ENCODE results near the gene SRF. TPM values are rescaled to one million over a fixed set of nuclear protein-coding genes. Genes with fewer than 3 reads are reported as not detected.
"Not testable (repeated sequence)": the region's sequence is repeated elsewhere in the genome, so short reads cannot be mapped to it uniquely, and the experiment has no call there.

The SRF gene
- total RNA-seq, 4 donors from 2014 or later: 14.8 to 25.8 (median 25.5) TPM

DNA sequence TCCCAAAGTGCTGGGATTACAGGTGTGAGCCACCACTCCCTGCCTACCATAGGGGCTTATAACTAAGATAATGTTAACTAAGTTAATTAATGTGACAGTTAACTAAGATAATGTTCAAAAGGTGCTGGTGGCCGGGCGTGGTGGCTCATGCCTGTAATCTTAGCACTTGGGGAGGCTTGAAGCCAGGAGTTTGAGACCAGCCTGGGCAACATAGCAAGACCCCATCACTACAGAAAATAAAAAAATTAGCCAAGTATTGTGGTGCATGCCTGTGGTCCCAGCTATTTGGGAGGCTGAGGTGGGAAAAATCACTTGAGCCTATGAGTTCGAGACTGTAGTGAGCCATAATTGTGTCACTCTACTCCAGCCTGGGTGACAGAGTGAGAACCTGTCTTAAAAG is 32.8 kb upstream of the SRF start:
- TF ChIP-seq POLR2A (IDR thresholded peaks at IDR 0.05): no peak
- TF ChIP-seq, protein P1, sequence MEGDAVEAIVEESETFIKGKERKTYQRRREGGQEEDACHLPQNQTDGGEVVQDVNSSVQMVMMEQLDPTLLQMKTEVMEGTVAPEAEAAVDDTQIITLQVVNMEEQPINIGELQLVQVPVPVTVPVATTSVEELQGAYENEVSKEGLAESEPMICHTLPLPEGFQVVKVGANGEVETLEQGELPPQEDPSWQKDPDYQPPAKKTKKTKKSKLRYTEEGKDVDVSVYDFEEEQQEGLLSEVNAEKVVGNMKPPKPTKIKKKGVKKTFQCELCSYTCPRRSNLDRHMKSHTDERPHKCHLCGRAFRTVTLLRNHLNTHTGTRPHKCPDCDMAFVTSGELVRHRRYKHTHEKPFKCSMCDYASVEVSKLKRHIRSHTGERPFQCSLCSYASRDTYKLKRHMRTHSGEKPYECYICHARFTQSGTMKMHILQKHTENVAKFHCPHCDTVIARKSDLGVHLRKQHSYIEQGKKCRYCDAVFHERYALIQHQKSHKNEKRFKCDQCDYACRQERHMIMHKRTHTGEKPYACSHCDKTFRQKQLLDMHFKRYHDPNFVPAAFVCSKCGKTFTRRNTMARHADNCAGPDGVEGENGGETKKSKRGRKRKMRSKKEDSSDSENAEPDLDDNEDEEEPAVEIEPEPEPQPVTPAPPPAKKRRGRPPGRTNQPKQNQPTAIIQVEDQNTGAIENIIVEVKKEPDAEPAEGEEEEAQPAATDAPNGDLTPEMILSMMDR (IDR thresholded peaks at IDR 0.05): no peak
- intact Hi-C loops (cut with DNase I; ENCODE audit: low total_unique reads): no loop called here
- H3K4me3 ChIP-seq (ENCODE audit: low read depth, poor library complexity, severe bottlenecking): no peak overlapping the region
- WGBS, 2 donors: 95 to 100% methylated on average over 3 of the region's 3 CpGs
- no peak for DNase-seq (ENCODE audit: low spot score in 2 of 2)

DNA sequence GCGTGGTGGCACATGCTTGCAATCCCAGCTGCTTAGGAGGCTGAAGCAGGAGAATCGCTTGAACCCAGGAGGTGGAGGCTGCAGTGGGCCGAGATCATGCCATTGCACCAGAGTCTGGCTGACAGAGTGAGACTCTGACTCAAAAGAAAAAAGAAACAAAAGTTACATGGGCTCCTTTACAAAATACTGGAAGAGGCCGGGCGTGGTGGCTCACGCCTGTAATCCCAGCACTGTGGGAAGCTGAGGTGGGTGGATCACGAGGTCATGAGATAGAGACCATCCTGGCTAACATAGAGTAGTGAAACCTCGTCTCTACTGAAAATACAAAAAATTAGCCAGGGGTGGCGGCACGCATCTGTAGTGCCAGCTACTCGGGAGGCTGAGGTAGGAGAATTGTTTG is 31.1 kb upstream of the SRF start:
- not testable (repeated sequence) for H3K4me3 ChIP-seq (ENCODE audit: low read depth, poor library complexity, severe bottlenecking); DNase-seq (ENCODE audit: low spot score in 2 of 2)
- intact Hi-C loops (cut with DNase I; ENCODE audit: low total_unique reads): loop anchor here (10.0 kb wide), 1 partner anchor 215 kb away; the partner anchor contains the start of gene CNPY3
- WGBS, 2 donors: 86 to 88% methylated on average over 11 of the region's 11 CpGs

GRCh38 chr6:43141644-43142043 is 29.4 kb upstream of the SRF start:
- no peak for DNase-seq (ENCODE audit: low spot score in 2 of 2)
- no peak overlapping the region for H3K4me3 ChIP-seq (ENCODE audit: low read depth, poor library complexity, severe bottlenecking)
- TF ChIP-seq, protein P1 (IDR thresholded peaks at IDR 0.05): no peak
- no peak for TF ChIP-seq POLR2A (IDR thresholded peaks at IDR 0.05)
- intact Hi-C loops (cut with DNase I; ENCODE audit: low total_unique reads): loop anchor here (10.0 kb wide), 1 partner anchor 217 kb away; the partner anchor contains the start of gene CNPY3
- WGBS, 2 donors: 80 to 90% methylated on average over 16 of the region's 16 CpGs

DNA sequence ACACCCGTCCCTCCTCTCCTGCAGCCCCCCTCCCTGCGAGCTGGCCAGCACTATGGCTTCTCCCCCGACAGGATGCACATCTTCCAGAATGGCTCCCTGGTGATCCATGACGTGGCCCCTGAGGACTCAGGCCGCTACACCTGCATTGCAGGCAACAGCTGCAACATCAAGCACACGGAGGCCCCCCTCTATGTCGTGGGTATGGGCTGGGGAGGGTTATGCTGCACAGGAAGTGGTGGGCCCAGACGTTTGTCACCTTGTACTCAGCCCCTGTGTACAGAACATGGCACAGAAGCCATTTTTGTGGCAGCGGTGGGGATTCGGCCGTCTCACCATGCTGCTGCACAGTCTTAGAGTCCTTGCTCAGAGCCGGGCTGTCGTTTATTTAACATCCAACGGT is 29.0 kb upstream of the SRF start:
- no peak for DNase-seq (ENCODE audit: low spot score in 2 of 2)
- H3K4me3 ChIP-seq (ENCODE audit: low read depth, poor library complexity, severe bottlenecking): no peak overlapping the region
- 75 to 78% methylated on average over 11 to 14 of the region's 14 CpGs for WGBS, 2 donors
- intact Hi-C loops (cut with DNase I; ENCODE audit: low total_unique reads): loop anchor here (10.0 kb wide), 1 partner anchor 217 kb away; the partner anchor contains the start of gene CNPY3
- no peak for TF ChIP-seq POLR2A (IDR thresholded peaks at IDR 0.05)
- TF ChIP-seq, protein P1 (IDR thresholded peaks at IDR 0.05): no peak

DNA sequence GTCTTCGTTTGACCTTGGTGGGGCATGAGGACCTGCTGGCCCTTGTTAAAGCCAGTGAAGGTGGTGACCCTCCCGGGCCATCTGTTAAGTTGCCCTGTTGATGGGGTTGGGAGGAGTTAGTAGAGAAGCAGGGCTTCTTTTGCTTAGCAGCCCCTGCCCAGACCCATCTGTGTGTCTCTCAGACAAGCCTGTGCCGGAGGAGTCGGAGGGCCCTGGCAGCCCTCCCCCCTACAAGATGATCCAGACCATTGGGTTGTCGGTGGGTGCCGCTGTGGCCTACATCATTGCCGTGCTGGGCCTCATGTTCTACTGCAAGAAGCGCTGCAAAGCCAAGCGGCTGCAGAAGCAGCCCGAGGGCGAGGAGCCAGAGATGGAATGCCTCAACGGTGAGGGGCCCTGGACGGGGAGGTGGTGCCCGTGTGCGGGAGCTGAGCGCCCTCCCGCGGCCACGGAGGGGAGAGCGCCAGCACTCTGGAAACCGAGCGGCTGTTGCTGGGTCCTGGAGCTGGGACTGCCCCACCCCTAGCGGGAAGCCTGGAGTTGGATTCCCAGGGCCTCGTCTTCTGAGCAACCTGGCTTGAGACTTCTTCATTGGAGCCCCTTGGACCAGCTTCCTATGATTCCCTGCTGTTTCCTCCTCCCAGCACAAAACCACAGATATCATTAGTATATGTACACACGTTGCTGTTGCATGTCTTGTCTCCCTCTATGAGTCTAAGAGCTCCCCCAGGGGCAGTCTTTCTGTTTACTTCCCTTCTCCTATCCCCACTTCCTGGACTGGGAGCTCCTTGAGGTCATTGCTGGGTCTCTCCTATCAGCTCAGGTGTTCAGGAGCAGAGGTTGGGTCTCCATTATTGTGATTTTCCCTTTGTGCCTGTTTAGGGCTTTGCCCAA is 27.6 kb upstream of the SRF start:
- TF ChIP-seq, protein P1 (IDR thresholded peaks at IDR 0.05): peak in 1 of 3 donors; percentile 80
- no peak for TF ChIP-seq POLR2A (IDR thresholded peaks at IDR 0.05)
- DNase-seq (ENCODE audit: low spot score in 2 of 2): peak; percentile 74 to 96
- no peak overlapping the region for H3K4me3 ChIP-seq (ENCODE audit: low read depth, poor library complexity, severe bottlenecking)
- WGBS, 2 donors: 9 to 16% methylated on average over 21 of the region's 25 CpGs
- intact Hi-C loops (cut with DNase I; ENCODE audit: low total_unique reads): loop anchor here (10.0 kb wide), 1 partner anchor 219 kb away; the partner anchor contains the start of gene CNPY3

DNA sequence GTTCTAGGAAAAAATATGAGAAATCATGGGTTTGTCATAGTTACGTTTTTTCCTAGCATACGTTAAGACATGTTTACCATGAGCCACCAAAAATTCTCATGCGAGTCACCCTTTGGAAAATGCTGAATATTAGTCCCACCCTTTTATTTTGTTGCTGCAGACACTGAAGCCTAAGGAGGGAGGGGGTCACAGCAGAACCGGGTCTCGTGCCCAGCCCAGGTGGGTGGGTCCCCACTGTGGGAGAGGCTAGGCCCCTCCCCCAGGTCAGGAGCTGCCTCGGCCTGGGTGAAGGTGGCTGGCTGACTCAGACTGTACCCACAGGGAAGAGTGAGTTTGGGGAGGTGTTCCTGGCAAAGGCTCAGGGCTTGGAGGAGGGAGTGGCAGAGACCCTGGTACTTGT is 26.2 kb upstream of the SRF start:
- WGBS, 2 donors: 39 to 44% methylated on average over 6 of the region's 6 CpGs
- H3K4me3 ChIP-seq (ENCODE audit: low read depth, poor library complexity, severe bottlenecking): no peak overlapping the region
- no peak for TF ChIP-seq POLR2A (IDR thresholded peaks at IDR 0.05)
- TF ChIP-seq, protein P1 (IDR thresholded peaks at IDR 0.05): no peak
- no peak for DNase-seq (ENCODE audit: low spot score in 2 of 2)
- intact Hi-C loops (cut with DNase I; ENCODE audit: low total_unique reads): loop anchor here (10.0 kb wide), 1 partner anchor 220 kb away; the partner anchor contains the start of gene CNPY3
